ENCODE measurements around the gene FAM234A.

DNA sequence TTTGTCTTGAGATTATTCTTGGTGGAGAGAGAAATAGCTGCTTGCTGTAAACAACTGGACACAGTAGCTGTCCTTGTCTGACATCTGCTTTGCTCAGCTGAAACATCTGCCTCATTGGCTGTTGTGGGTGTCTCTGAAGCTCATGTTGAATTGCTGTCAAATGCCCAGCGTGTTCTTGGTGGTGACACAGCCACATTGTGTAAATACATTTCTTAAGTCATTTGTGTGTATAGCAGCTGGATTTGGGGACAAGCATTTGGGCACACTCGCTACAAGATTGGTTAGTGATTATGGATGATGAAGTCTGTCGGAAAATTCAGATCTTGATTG lies 5.3 kb downstream of the FAM234A start:
- TF ChIP-seq, protein P1, sequence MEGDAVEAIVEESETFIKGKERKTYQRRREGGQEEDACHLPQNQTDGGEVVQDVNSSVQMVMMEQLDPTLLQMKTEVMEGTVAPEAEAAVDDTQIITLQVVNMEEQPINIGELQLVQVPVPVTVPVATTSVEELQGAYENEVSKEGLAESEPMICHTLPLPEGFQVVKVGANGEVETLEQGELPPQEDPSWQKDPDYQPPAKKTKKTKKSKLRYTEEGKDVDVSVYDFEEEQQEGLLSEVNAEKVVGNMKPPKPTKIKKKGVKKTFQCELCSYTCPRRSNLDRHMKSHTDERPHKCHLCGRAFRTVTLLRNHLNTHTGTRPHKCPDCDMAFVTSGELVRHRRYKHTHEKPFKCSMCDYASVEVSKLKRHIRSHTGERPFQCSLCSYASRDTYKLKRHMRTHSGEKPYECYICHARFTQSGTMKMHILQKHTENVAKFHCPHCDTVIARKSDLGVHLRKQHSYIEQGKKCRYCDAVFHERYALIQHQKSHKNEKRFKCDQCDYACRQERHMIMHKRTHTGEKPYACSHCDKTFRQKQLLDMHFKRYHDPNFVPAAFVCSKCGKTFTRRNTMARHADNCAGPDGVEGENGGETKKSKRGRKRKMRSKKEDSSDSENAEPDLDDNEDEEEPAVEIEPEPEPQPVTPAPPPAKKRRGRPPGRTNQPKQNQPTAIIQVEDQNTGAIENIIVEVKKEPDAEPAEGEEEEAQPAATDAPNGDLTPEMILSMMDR (IDR thresholded peaks at IDR 0.05), result no peak
- no peak for TF ChIP-seq POLR2A (IDR thresholded peaks at IDR 0.05)

Data from Peyer's patch (tissue), 4 donors.